ENCODE measurements around the gene CLECL1. TPM values are rescaled to one million over a fixed set of nuclear protein-coding genes. Genes with fewer than 3 reads are reported as not detected.
"Not testable (repeated sequence)": the region's sequence is repeated elsewhere in the genome, so short reads cannot be mapped to it uniquely, and the experiment has no call there.

CLECL1 gene
- total and polyA plus RNA-seq, 3 experiments from 2014 or later = 3.6 to 14.3 (median 4.7) TPM

DNA sequence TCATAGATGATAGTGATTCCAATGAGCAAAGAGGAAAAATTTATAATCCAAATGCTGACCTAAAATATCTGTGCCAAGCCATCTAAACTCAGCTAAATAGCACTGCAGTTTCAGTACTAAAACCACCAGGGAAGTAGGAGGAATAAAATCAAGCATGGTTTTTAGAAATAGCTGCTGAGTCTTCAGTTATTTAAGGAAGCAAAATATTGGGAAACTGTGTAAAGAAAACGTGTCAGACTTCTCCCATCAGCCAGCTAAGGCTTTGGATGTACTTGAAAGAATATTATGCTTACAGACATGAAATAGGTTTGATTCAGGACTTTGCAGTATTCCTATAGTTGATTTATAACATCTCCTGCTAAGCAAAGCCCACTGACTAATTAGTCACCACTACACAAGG, 38.7 kb downstream of the CLECL1 start:
- Mint-ChIP-seq H3K4me1 (peaks cover 43 to 70% (median 68%) of the 10 kb centered on the region in 3 donors), H3K27me3 (no peaks in the 10 kb centered on the region), H3K4me3 (no peak overlapping the region), H3K36me3 (peaks cover 51 to 87% (median 82%) of the 10 kb centered on the region in 3 donors), H3K27ac (peak overlapping the region in 5 of 8 donors; percentile 21 to 66 (median 63)), H3K9me3 (peaks cover 13 to 49% (median 30%) of the 10 kb centered on the region in 5 donors)
- H3K9me3 ChIP-seq (ENCODE audit: low read length) = peaks cover 18% of the 10 kb centered on the region
- ChIA-PET CTCF (interaction anchor here (1.5 kb wide), 1 partner anchor 14 kb away, joined by 3 read pairs; no protein-coding TSS in a partner anchor), POLR2A (interaction anchor here (0.6 kb wide), 1 partner anchor 38 kb away, joined by 7 read pairs; no protein-coding TSS in a partner anchor)
- DNase-seq = no peak
- H3K27me3 ChIP-seq (ENCODE audit: insufficient read depth, low read length, poor library complexity, severe bottlenecking) = no peaks in the 10 kb centered on the region
- H3K27ac ChIP-seq (ENCODE audit: low read depth, low read length) = no peak overlapping the region
- peaks cover 60% of the 10 kb centered on the region for H3K36me3 ChIP-seq (ENCODE audit: insufficient read depth, low read length)
- H3K4me3 ChIP-seq (ENCODE audit: low read length) = no peak overlapping the region
- H3K4me1 ChIP-seq (ENCODE audit: insufficient read depth, low read length) = peaks cover 11% of the 10 kb centered on the region

DNA sequence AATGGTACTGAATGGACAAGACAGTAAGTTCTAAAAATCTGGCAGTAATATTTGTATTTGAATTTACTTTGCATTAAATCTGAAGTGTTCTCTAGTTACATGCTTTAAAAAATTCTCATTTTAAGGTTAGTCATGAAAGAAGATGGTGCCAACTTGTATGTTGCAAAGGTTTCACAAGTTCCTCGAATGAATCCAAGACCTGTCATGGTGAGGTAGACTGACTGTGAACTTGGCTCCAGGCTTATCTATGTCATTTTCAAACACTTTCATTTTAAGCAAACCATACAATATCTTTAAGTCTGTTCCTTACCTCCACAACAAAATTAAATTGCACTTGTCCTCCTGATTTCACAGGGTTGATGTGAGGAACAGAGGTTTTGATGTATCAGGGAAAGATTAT, 40.0 kb downstream of the CLECL1 start:
- H3K4me3 Mint-ChIP-seq = no peak overlapping the region
- peaks cover 13 to 42% (median 30%) of the 10 kb centered on the region in 5 donors for H3K9me3 Mint-ChIP-seq
- Histone ChIP-seq H3K9me3 (ENCODE audit: low read length) (peaks cover 14% of the 10 kb centered on the region), H3K27ac (ENCODE audit: low read depth, low read length) (no peak overlapping the region), H3K27me3 (ENCODE audit: insufficient read depth, low read length, poor library complexity, severe bottlenecking) (no peaks in the 10 kb centered on the region), H3K36me3 (ENCODE audit: insufficient read depth, low read length) (peaks cover 74% of the 10 kb centered on the region), H3K4me3 (ENCODE audit: low read length) (no peak overlapping the region), H3K4me1 (ENCODE audit: insufficient read depth, low read length) (peaks cover 8% of the 10 kb centered on the region)
- H3K36me3 Mint-ChIP-seq = peaks cover 59 to 93% (median 84%) of the 10 kb centered on the region in 3 donors
- ChIA-PET CTCF (interaction anchor here (1.5 kb wide), 1 partner anchor 15 kb away, joined by 3 read pairs; no protein-coding TSS in a partner anchor), POLR2A (no interaction called here)
- H3K4me1 Mint-ChIP-seq = peaks cover 35 to 71% (median 64%) of the 10 kb centered on the region in 3 donors
- no peak for DNase-seq
- H3K27ac Mint-ChIP-seq = peak overlapping the region in 7 of 8 donors; percentile 40 to 82 (median 68)
- no peaks in the 10 kb centered on the region for H3K27me3 Mint-ChIP-seq

DNA sequence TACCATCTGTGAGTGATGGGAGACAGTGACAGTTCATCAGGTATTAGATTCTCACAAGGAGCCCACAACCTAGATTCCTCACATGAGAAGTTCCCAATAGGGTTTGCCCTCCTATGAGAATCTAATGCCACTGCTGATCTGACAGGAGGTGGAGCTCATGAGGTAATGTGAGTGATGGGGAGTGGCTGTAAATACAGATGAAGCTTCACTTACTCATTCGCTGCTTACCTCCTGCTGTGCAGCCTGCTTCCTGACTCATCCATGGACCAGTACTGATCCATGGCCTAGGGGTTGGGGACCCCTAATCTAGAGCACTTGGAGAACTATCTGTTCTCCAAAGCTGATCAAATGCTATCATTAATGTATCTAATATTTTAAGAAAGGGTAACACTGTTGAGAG, 45.7 kb downstream of the CLECL1 start:
- Histone ChIP-seq H3K9me3 (ENCODE audit: low read length) (peaks cover 10% of the 10 kb centered on the region), H3K27ac (ENCODE audit: low read depth, low read length) (no peak overlapping the region), H3K4me1 (ENCODE audit: insufficient read depth, low read length) (peaks cover 48% of the 10 kb centered on the region), H3K4me3 (ENCODE audit: low read length) (no peak overlapping the region), H3K36me3 (ENCODE audit: insufficient read depth, low read length) (peaks cover 53% of the 10 kb centered on the region), H3K27me3 (ENCODE audit: insufficient read depth, low read length, poor library complexity, severe bottlenecking) (no peaks in the 10 kb centered on the region)
- Mint-ChIP-seq H3K4me1 (peaks cover 64 to 89% (median 84%) of the 10 kb centered on the region in 3 donors), H3K36me3 (peaks cover 54 to 95% (median 77%) of the 10 kb centered on the region in 3 donors), H3K27me3 (peaks cover 0 to 1% of the 10 kb centered on the region in 2 donors), H3K9me3 (peaks cover 10 to 34% (median 24%) of the 10 kb centered on the region in 5 donors), H3K27ac (peak overlapping the region in 7 of 8 donors; percentile 68 to 96 (median 74)), H3K4me3 (peak overlapping the region in 6 of 7 donors; percentile 3 to 73 (median 52))
- ChIA-PET POLR2A (interaction anchor here (0.7 to 1.7 kb wide), 5 partner anchors 17 to 354 kb away, joined by 3 to 13 read pairs (median 4); no protein-coding TSS in a partner anchor), CTCF (interaction anchor here (0.8 to 3.0 kb wide), 9 partner anchors 11 to 346 kb away, joined by 3 to 12 read pairs (median 3); no protein-coding TSS in a partner anchor)
- no peak for DNase-seq

DNA sequence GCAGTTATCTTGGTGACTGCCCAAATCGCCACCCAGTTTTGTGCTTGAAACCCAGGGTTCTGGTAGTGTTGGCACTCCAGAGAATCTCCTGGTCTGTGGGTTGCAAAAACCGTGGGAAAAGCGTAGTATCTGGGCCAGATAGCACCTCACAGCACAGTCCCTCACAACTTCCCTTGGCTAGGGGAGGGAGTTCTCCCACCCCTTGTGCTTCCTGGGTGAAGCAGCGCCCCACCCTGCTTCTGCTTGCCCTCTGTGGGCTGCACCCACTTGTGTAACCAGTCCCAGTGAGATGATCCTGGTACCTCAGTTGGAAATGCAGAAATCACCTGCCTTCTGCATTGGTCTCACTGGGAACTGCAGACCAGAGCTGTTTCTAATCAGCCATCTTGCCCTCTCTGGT, 47.0 kb downstream of the CLECL1 start:
- H3K4me1 ChIP-seq (ENCODE audit: insufficient read depth, low read length) = peaks cover 54% of the 10 kb centered on the region
- Mint-ChIP-seq H3K27ac (peak overlapping the region; percentile 60 to 95 (median 90)), H3K4me1 (peaks cover 66 to 88% (median 86%) of the 10 kb centered on the region in 3 donors), H3K27me3 (peaks cover 0 to 1% of the 10 kb centered on the region in 2 donors), H3K36me3 (peaks cover 56 to 92% (median 78%) of the 10 kb centered on the region in 3 donors), H3K4me3 (peak overlapping the region; percentile 34 to 78 (median 77)), H3K9me3 (peaks cover 15 to 37% (median 29%) of the 10 kb centered on the region in 5 donors)
- peak overlapping the region; percentile 34 for H3K4me3 ChIP-seq (ENCODE audit: low read length)
- H3K27me3 ChIP-seq (ENCODE audit: insufficient read depth, low read length, poor library complexity, severe bottlenecking) = no peaks in the 10 kb centered on the region
- POLR2A ChIA-PET = no interaction called here
- DNase-seq = no peak
- CTCF ChIA-PET = no interaction called here
- H3K27ac ChIP-seq (ENCODE audit: low read depth, low read length) = no peak overlapping the region
- peaks cover 10% of the 10 kb centered on the region for H3K9me3 ChIP-seq (ENCODE audit: low read length)
- peaks cover 53% of the 10 kb centered on the region for H3K36me3 ChIP-seq (ENCODE audit: insufficient read depth, low read length)

DNA sequence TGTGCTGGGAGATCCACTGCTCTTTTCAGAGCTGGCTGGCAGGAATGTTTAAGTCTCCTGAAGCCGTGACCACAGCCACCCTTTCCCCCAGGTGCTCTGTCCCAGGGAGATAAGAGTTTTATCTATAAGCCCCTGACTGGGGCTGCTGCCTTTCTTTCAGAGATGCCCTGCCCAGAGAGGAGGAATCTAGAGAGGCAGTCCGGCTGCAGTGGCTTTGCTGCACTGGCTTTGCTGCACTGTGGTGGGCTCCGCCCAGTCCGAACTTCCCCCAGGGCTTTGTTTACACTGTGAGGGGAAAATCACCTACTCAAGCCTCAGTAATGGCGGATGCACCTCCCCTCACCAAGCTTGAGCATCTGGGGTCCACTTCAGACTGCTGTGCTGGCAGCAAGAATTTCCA, 47.5 kb downstream of the CLECL1 start:
- CTCF ChIA-PET = interaction anchor here (1.4 to 1.8 kb wide), 2 partner anchors 16 to 355 kb away, joined by 4 read pairs; partner anchors contain the start of gene CLEC2D
- H3K27ac ChIP-seq (ENCODE audit: low read depth, low read length); POLR2A ChIA-PET; H3K27me3 ChIP-seq (ENCODE audit: insufficient read depth, low read length, poor library complexity, severe bottlenecking); DNase-seq; H3K27me3 Mint-ChIP-seq: not testable (repeated sequence)
- H3K36me3 ChIP-seq (ENCODE audit: insufficient read depth, low read length) = peaks cover 53% of the 10 kb centered on the region
- H3K36me3 Mint-ChIP-seq = peaks cover 54 to 92% (median 78%) of the 10 kb centered on the region in 3 donors
- peaks cover 17 to 39% (median 33%) of the 10 kb centered on the region in 5 donors for H3K9me3 Mint-ChIP-seq
- peak overlapping the region; percentile 29 to 95 (median 88) for H3K27ac Mint-ChIP-seq
- peak overlapping the region in 6 of 7 donors; percentile 65 to 78 (median 77) for H3K4me3 Mint-ChIP-seq
- H3K4me3 ChIP-seq (ENCODE audit: low read length) = peak overlapping the region; percentile 34
- H3K4me1 Mint-ChIP-seq = peaks cover 68 to 92% (median 86%) of the 10 kb centered on the region in 3 donors
- peaks cover 12% of the 10 kb centered on the region for H3K9me3 ChIP-seq (ENCODE audit: low read length)
- peaks cover 54% of the 10 kb centered on the region for H3K4me1 ChIP-seq (ENCODE audit: insufficient read depth, low read length)

- Histone ChIP-seq H3K36me3 (ENCODE audit: insufficient read depth, low read length) (peaks cover 39% of the 10 kb centered on the region), H3K9me3 (ENCODE audit: low read length) (peaks cover 11% of the 10 kb centered on the region), H3K4me1 (ENCODE audit: insufficient read depth, low read length) (peaks cover 65% of the 10 kb centered on the region)
- POLR2A ChIA-PET = interaction anchor here (0.7 to 2.6 kb wide), 4 partner anchors 8 to 27 kb away, joined by 3 to 10 read pairs (median 7); no protein-coding TSS in a partner anchor
- H3K27me3 ChIP-seq (ENCODE audit: insufficient read depth, low read length, poor library complexity, severe bottlenecking); DNase-seq; CTCF ChIA-PET; H3K27me3 Mint-ChIP-seq; H3K4me3 ChIP-seq (ENCODE audit: low read length); H3K27ac ChIP-seq (ENCODE audit: low read depth, low read length): not testable (repeated sequence)
- Mint-ChIP-seq H3K4me1 (peaks cover 81 to 94% (median 93%) of the 10 kb centered on the region in 3 donors), H3K4me3 (peak overlapping the region; percentile 12 to 68 (median 45)), H3K27ac (peak overlapping the region; percentile 50 to 92 (median 86)), H3K9me3 (peaks cover 15 to 33% (median 31%) of the 10 kb centered on the region in 5 donors), H3K36me3 (peaks cover 48 to 88% (median 70%) of the 10 kb centered on the region in 3 donors)
Observed at GRCh38 chr12:9682949-9683348, 49.9 kb downstream of the CLECL1 start.

DNA sequence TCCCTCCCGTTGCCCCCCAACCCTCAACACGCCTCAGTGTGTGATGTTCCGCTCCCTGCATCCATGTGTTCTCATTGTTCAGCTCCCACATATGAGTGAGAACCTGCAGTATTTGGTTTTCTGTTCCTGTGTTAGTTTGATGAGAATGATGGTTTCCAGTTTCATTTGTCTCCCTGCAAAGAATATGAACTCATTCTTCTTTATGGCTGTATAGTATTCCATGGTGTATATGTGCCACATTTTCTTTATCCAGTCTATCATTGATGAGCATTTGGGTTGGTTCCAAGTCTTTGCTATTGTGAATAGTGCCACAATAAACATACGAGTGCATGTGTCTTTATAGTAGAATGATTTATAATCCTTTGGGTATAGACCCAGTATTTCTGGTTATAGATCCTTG, 50.4 kb downstream of the CLECL1 start:
- peaks cover 65% of the 10 kb centered on the region for H3K4me1 ChIP-seq (ENCODE audit: insufficient read depth, low read length)
- H3K4me1 Mint-ChIP-seq = peaks cover 84 to 97% (median 94%) of the 10 kb centered on the region in 3 donors
- peak overlapping the region in 4 of 7 donors; percentile 12 to 68 (median 51) for H3K4me3 Mint-ChIP-seq

More for the DNA sequence above, 50.4 kb downstream of the CLECL1 start:
- H3K27ac ChIP-seq (ENCODE audit: low read depth, low read length); H3K27me3 ChIP-seq (ENCODE audit: insufficient read depth, low read length, poor library complexity, severe bottlenecking); H3K27me3 Mint-ChIP-seq; H3K4me3 ChIP-seq (ENCODE audit: low read length); DNase-seq: not testable (repeated sequence)
- H3K36me3 Mint-ChIP-seq = peaks cover 48 to 88% (median 70%) of the 10 kb centered on the region in 3 donors
- Histone ChIP-seq H3K9me3 (ENCODE audit: low read length) (peaks cover 11% of the 10 kb centered on the region), H3K36me3 (ENCODE audit: insufficient read depth, low read length) (peaks cover 36% of the 10 kb centered on the region)
- H3K27ac Mint-ChIP-seq = peak overlapping the region in 6 of 8 donors; percentile 50 to 92 (median 77)
- H3K9me3 Mint-ChIP-seq = peaks cover 15 to 33% (median 31%) of the 10 kb centered on the region in 5 donors
- ChIA-PET CTCF (interaction anchor here (0.9 to 1.1 kb wide), 2 partner anchors 26 to 35 kb away, joined by 3 read pairs; no protein-coding TSS in a partner anchor), POLR2A (interaction anchor here (0.6 to 2.6 kb wide), 5 partner anchors 9 to 471 kb away, joined by 3 to 10 read pairs (median 6); no protein-coding TSS in a partner anchor)

All from CD8-positive, alpha-beta memory T cell (primary cell).